IMR-90 (cell line): ENCODE results near the gene KIF18A.
"Not testable (repeated sequence)": the region's sequence is repeated elsewhere in the genome, so short reads cannot be mapped to it uniquely, and the experiment has no call there.

ENCODE experiments used
- MAZ ChIP-seq: IDR thresholded peaks from 2 replicates; pipeline ENCODE4 v1.6.1; 2012; ENCODE audit warnings: low read depth, mild to moderate bottlenecking, low read length, improper control_type of control experiment, moderate library complexity, borderline replicate concordance
- POLR2A ChIP-seq: IDR thresholded peaks from 2 replicates; pipeline ENCODE4 v1.6.1; 2012; ENCODE audit warnings: mild to moderate bottlenecking, low read depth, low read length
- SMC3 ChIP-seq: fragments of 150-350 bp; IDR thresholded peaks from 2 replicates; pipeline ENCODE4 v1.6.1; 2016; ENCODE audit warnings: low read depth, mild to moderate bottlenecking, antibody characterized with exemption, low read length, moderate library complexity
- TF ChIP-seq, protein P1 (sequence below): conservative IDR thresholded peaks from 2 replicates; pipeline ENCODE4 v1.5.1; 2012; ENCODE audit warnings: mild to moderate bottlenecking, low read depth, low read length, improper control_type of control experiment

DNA sequence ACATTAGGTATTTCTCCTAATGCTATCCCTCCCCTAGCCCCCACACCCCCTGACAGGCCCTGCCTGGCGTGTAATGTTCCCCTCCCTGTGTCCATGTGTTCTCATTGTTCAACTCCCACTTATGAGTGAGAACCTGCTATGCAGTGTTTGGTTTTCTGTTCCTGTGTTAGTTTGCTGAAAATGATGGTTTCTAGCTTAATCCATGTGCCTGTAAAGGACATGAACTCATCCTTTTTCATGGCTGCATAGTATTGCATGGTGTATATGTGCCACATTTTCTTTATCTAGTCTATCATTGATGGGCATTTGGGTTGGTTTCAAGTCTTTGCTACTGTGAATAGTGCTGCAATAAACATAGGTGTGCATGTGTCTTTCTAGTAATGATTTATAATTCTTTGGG, 20.8 kb downstream of the KIF18A start:
- TF ChIP-seq POLR2A, MAZ, SMC3: not testable (repeated sequence)
- TF ChIP-seq, protein P1, sequence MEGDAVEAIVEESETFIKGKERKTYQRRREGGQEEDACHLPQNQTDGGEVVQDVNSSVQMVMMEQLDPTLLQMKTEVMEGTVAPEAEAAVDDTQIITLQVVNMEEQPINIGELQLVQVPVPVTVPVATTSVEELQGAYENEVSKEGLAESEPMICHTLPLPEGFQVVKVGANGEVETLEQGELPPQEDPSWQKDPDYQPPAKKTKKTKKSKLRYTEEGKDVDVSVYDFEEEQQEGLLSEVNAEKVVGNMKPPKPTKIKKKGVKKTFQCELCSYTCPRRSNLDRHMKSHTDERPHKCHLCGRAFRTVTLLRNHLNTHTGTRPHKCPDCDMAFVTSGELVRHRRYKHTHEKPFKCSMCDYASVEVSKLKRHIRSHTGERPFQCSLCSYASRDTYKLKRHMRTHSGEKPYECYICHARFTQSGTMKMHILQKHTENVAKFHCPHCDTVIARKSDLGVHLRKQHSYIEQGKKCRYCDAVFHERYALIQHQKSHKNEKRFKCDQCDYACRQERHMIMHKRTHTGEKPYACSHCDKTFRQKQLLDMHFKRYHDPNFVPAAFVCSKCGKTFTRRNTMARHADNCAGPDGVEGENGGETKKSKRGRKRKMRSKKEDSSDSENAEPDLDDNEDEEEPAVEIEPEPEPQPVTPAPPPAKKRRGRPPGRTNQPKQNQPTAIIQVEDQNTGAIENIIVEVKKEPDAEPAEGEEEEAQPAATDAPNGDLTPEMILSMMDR, result not testable (repeated sequence)
